ENCODE measurements around the gene SOX13.

The SOX13 gene

GRCh38 chr1:204152310-204153044 is 79.6 kb downstream of the SOX13 start:
- no peak for DNase-seq (ENCODE audit: low read depth in 2 of 2)

- DNase-seq (ENCODE audit: low read depth in 2 of 2) = no peak
Observed at GRCh38 chr1:204153667-204154066, 80.8 kb downstream of the SOX13 start.

DNA sequence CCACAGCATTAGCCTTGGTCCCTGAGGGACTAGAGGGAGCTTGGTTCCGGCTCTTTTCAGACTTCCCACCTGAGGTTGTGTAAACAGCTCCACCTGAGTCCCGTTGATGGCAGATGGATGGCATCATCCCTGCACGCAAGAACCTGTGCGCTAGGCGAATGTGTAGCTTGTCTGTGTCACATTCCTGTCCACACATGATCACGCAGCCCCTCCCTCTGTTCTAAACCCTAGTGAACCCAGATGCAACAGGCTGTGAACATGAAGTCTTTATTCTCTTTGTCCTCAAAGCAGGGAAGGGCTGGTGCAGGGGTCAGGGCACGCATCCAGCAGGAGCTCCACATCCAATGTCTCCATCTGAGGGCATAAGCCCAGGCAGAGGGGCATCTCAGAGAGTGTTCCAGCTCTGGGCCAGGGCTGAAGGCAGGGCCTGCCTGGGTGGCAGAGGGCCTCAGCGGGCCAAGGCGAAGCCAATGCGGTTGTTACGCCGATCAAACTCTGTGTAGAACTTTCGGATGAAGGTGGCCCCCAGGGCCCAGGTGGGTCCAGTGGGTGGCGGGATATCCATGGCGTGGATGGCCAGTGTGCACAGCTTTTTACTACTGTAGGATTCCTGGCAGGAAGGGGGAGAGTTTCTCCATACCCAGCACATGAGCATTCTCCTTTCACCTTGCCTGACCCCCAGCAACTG is 81.8 kb downstream of the SOX13 start:
- no peak for DNase-seq (ENCODE audit: low read depth in 2 of 2)

DNA sequence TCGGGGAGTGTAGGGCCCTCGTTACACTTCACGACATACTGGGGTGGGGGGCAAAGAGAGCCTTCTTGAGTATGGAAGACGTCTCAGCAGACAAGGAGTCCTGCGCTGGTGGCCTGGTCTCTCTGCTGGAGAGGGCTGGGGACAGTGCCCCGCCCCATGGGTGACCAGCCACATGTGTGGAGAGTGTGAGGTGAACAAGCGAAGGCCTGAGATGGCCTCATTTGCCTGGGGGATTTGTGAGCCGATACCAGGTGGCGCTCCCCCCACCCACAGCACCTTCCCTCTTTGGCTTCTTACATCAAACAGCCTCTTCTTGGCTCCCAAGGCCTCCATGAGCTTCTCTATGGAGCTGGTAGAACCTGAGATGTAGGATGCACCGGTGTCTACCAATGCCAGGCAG is 83.0 kb downstream of the SOX13 start:
- no peak for DNase-seq (ENCODE audit: low read depth in 2 of 2)

DNA sequence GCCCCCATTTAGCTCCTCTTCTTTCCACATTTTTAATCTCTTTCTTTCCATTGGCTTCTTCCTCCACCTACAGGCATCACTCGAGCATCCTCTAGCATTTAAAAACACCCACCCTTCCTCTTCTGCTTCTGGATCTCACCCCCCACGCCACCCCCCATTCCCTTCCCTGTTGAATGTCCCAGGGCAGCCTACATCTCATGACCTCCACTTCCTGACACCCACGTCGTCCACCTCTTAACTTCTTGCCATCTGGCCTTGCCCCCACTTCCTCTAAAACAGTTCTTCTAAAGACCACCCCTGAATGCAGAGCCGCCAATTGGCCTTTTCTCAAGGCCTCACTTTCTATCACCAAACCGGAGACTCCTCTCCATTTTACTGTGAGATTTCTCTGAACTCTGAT is 85.0 kb downstream of the SOX13 start:
- no peak for DNase-seq (ENCODE audit: low read depth in 2 of 2)

GRCh38 chr1:204161609-204162493 is 88.9 kb downstream of the SOX13 start:
- DNase-seq (ENCODE audit: low read depth in 2 of 2) = no peak

DNA sequence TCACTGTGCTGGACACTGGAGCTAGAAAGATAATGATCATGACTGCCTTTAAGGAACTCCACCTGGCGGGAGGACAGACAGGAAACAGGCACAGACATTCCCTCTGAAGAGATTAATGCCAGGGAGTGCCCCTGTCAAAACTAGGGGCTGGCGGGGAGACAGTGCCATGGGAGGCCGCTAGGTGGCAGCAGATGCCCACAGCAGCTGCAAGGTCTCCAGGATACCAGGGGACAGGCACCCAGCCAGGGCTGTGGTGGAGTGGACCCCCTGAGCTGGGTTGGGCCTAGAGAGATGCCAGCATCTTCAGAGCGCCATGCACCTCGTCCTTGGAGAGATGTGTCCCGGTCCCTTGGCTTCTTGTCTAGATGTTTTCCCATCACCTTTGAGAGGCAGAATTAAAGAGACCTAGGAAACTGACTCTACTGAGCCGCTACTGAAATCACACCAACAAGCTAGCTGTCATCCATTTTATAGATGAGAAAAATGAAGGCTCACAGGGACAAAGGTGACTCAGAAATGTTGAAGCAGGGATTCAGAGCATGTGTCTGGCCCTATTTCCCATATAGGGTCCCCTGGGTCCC is 89.7 kb downstream of the SOX13 start:
- DNase-seq (ENCODE audit: low read depth in 2 of 2) = peak; percentile 59 to 67

DNA sequence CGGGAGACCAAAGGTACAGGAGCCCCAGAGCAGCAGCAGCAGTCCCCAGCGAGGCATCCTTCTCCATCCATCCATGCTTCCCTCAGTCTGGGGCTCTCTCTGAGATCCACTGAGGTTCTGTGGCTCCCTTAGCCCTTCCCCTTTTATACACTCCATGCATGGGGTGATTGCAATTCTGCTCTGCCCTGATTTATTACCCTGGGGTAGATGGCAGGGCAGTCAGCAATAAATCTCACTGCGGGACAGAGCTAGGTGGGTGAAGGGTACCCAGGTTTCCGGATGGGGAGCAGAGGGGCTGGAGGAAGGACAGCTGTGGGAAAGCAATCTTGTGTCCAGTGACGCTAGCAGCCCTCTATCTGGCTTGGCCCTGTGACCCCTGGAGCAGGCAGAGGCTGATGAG is 93.3 kb downstream of the SOX13 start, which contains the start of gene REN:
Gene REN (minus strand): TSS at position 119 of the 400 bp plus-strand sequence. CDS start 44 bp downstream, at position 75.
- no peak for DNase-seq (ENCODE audit: low read depth in 2 of 2)

DNA sequence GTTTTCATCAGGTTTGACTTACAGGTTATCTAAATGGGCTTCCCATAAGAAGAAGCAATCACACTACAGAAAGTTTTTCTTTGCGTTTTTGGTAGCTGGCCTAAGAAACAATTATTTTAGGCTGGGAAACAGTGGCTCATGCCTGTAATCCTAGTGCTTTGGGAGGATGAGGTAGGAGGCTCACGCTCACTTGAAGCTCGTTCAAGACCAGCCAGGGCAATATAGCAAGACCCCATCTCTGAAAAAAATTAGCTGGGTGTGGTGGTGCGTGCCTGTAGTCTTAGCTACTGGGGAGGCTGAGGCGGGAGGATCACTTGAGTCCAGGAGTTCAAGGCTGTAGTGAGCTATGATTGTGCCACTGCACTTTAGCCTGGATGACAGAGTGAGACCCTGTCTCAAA is 94.8 kb downstream of the SOX13 start:
- DNase-seq (ENCODE audit: low read depth in 2 of 2) = no peak

DNA sequence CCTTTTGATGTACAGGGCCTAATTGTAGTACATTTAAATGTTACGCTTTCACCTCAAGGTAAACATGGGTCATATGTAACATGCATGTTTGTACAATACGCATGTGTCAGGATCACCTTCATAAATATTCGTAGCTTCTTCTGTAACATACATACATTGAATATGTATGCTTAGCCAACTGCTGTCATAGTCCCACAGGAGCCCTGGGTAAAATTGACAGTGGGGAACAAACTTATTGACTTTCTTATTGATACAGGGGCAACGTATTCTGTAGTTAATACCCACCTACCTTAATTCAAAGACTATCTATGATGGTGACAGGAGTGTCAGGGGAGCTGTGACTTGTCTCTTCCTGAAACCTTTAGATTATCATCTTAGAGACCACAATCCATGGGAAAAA is 96.9 kb downstream of the SOX13 start:
- no peak for DNase-seq (ENCODE audit: low read depth in 2 of 2)

DNA sequence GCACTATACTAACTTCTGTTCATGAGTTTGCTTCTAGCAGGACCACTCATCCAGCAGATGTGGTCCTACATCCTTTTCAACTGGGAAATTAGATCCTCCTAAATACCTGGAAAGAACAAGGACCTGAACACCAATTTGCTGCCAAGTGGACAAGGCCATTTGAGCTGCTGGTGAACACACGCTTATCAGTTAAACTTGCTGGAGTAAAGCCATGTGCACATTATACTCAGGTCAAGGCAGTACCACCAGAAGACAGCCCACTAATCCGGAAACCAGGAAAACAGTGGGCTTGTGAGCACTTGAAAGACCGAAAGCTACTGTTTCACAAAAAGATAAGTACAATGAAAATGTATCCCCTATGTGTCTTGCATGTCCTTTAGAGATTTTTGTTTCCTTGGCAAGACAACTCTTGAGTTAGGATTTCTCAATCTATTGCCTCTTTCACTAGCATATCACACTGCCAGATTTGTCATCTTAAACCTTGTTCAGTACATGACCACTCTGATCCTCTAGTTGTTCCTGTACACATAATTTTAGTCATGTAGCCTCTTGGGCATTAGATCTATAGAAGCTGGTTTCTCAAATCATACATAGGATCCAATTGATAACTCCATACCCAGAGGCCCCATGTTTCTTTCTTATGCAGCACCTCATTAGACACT is 97.7 kb downstream of the SOX13 start:
- no peak for DNase-seq (ENCODE audit: low read depth in 2 of 2)

GRCh38 chr1:204171751-204172178 is 98.8 kb downstream of the SOX13 start:
- no peak for DNase-seq (ENCODE audit: low read depth in 2 of 2)

DNA sequence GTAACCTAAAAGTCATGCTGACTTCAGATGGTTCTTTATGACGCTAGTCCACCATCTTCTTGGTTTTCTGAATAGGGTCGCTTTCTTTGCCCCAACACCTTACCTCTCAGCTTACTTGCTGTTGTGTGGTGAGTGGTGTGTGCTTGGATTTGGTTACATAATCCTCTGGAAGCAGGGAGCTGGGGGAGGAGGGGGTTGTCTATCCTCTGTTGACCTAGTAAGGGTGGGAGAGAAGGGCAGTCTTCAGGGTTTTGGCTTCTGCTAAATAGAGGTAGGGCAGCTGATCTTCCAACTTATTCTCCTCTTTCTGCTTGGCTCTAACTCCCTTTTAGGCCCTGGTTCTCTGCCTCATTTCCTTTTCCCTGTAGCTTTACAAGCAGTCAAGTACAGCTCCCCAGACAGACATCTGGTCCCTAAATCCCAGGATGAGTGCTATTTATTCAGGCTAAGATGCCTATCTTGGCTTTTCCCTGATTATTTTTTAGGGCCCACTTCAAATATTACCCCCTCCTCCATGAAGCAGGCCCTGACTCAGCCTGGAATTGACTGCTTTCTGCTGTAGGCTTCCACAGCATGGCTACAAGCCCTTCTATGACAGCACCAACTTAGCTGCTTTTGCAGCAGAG is 99.6 kb downstream of the SOX13 start:
- no peak for DNase-seq (ENCODE audit: low read depth in 2 of 2)

DNA sequence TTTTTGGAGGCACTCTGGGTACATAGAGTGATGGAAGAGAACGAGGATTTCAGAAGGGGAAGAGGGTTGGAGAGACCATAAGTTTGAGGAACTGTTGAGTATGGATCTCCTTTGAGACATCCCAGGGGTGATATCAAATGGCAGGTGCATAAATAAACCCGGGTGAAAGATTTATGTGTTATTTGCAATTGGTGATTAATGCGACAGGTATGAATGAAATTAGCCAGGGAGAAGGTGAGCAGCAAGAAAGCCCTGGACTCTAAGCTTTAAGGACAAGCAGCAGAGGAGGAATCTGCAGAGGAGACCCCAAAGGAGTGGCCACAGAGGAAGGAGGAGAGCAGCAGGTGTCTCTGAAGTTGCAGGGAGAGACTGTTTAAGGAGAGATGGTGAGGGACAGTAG is 102.0 kb downstream of the SOX13 start:
- DNase-seq (ENCODE audit: low read depth in 2 of 2) = no peak

GRCh38 chr1:204176049-204176448 is 103.1 kb downstream of the SOX13 start:
- DNase-seq (ENCODE audit: low read depth in 2 of 2) = no peak

DNA sequence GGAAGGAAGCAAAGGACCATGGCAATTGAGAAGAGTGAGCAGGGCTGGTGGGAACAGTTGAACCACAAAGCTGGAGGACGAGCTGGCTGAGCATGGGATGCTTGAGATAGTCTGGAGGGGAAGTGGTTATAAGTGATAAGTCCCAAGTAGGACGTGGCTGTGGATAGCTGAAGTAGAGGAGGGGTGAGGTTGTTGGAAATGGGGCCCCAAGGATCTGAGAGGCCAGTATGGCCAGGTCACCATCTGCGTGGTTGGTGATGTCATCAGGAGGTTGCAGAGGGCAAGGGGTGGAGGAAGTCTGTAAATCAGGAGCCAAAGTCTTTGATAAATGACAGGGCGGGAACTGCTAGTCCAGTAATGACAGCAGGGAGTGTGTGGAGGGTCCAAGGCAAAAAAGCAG is 104.2 kb downstream of the SOX13 start:
- DNase-seq (ENCODE audit: low read depth in 2 of 2) = no peak

Data from stimulated activated CD4-positive, alpha-beta T cell treated with anti-CD3 and anti-CD28 coated beads, Interleukin-15, amount 100 ng/mL, for 48 hours (primary cell).